HepG2 (cell line): ENCODE data around the gene LLGL2. TPM values are rescaled to one million over a fixed set of nuclear protein-coding genes. Genes with fewer than 3 reads are reported as not detected.

Source experiments
- ATF7 ChIP-seq, 2 experiments: fragments of 450-650 bp in 1 of 2; sonication (generic) in 1 of 2; formaldehyde crosslinking in 1 of 2; IDR thresholded peaks; 2 replicates each; pipeline versions ENCODE4 v1.4.0 to v1.6.1; 2016 to 2020; ENCODE audit warnings: antibody characterized with exemption in 1 of 2, mild to moderate bottlenecking in 1 of 2, missing genetic modification reagents in 1 of 2
- BORCS8-MEF2B ChIP-seq: sonication (generic); formaldehyde crosslinking; IDR thresholded peaks from 2 replicates; pipeline ENCODE4 v1.8.0; 2022; ENCODE audit warnings: mild to moderate bottlenecking, missing genetic modification reagents
- GZF1 ChIP-seq: sonication (generic); formaldehyde crosslinking; IDR thresholded peaks from 2 replicates; pipeline ENCODE4 v1.5.1; 2020; ENCODE audit warnings: mild to moderate bottlenecking, missing genetic modification reagents
- HCFC1 ChIP-seq: fragments of 150-350 bp; IDR thresholded peaks from 2 replicates; pipeline ENCODE4 v1.6.1; 2014; ENCODE audit warnings: low read depth, low read length
- SIX4 ChIP-seq: sonication (generic); formaldehyde crosslinking; IDR thresholded peaks from 2 replicates; pipeline ENCODE4 v1.4.0; 2020; ENCODE audit warnings: missing genetic modification reagents
- ZNF24 ChIP-seq: fragments of 450-650 bp; IDR thresholded peaks from 2 replicates; pipeline ENCODE4 v1.6.1; 2017; ENCODE audit warnings: antibody characterized with exemption, mild to moderate bottlenecking
- ZNF274 ChIP-seq: sonication (generic); formaldehyde crosslinking; IDR thresholded peaks from 2 replicates; pipeline ENCODE4 v1.5.1; 2020; ENCODE audit warnings: mild to moderate bottlenecking, missing genetic modification reagents
- ZNF343 ChIP-seq: sonication (generic); formaldehyde crosslinking; IDR thresholded peaks from 2 replicates; pipeline ENCODE4 v1.4.0; 2020; ENCODE audit warnings: mild to moderate bottlenecking, missing genetic modification reagents
- ZNF367 ChIP-seq: sonication (generic); formaldehyde crosslinking; IDR thresholded peaks from 2 replicates; pipeline ENCODE4 v1.4.0; 2020; ENCODE audit warnings: missing genetic modification reagents, borderline replicate concordance
- ZNF558 ChIP-seq: sonication (generic); formaldehyde crosslinking; IDR thresholded peaks from 2 replicates; pipeline ENCODE4 v1.9.0; 2022; ENCODE audit warnings: mild to moderate bottlenecking, missing genetic modification reagents, borderline replicate concordance
- ZNF562 ChIP-seq: sonication (generic); formaldehyde crosslinking; IDR thresholded peaks from 2 replicates; pipeline ENCODE4 v1.8.0; 2022; ENCODE audit warnings: missing genetic modification reagents, borderline replicate concordance
- ZNF577 ChIP-seq: sonication (generic); formaldehyde crosslinking; IDR thresholded peaks from 2 replicates; pipeline ENCODE4 v1.4.0; 2020; ENCODE audit warnings: mild to moderate bottlenecking, low read depth, missing genetic modification reagents, borderline replicate concordance
- ZNF761 ChIP-seq: sonication (generic); formaldehyde crosslinking; conservative IDR thresholded peaks from 2 replicates; pipeline ENCODE4 v1.4.0; 2020; ENCODE audit warnings: mild to moderate bottlenecking, missing genetic modification reagents
- ZNF83 ChIP-seq: sonication (generic); formaldehyde crosslinking; IDR thresholded peaks from 2 replicates; pipeline ENCODE4 v1.4.0; 2020; ENCODE audit warnings: missing genetic modification reagents, mild to moderate bottlenecking, borderline replicate concordance
- polyA plus RNA-seq, 8 experiments: library from polyadenylated mRNA; depleted of rRNA in 3 of 8; stranded (reverse) in 7 of 8; unstranded in 1 of 8; fragments of >200 nt; fragmentation: Illumina TruSeq in 4 of 8; extraction: Trizol in 4 of 8; gene quantifications; 2 replicates each; pipeline versions ENCODE4 v1.2.1 to v1.2.3, GENCODE V29; 2011 to 2016; ENCODE audit warnings: low read depth in 4 of 8, missing spikeins in 1 of 8, mixed read lengths in 1 of 8; ENCODE audit not compliant: insufficient read depth in 1 of 8
- total RNA-seq, 5 experiments: library from RNA; depleted of rRNA; stranded (reverse); fragments of >200 nt; fragmentation: Illumina TruSeq; extraction: Trizol; gene quantifications; 2 replicates each; pipeline ENCODE4 v1.2.3, GENCODE V29; 2016; ENCODE audit warnings: low read depth in 1 of 5
- TF ChIP-seq, protein P1 (sequence below): sonication (generic); formaldehyde crosslinking; IDR thresholded peaks from 2 replicates; pipeline ENCODE4 v1.4.0; 2020; ENCODE audit warnings: missing genetic modification reagents, borderline replicate concordance
- TF ChIP-seq, protein P2 (sequence below): IDR thresholded peaks from 2 replicates; pipeline ENCODE4 v1.6.1; 2016
- TF ChIP-seq, protein P3 (sequence below): sonication (generic); formaldehyde crosslinking; IDR thresholded peaks from 2 replicates; pipeline ENCODE4 v1.4.0; 2020; ENCODE audit warnings: missing genetic modification reagents
- TF ChIP-seq, protein P4 (sequence below): sonication (generic); formaldehyde crosslinking; IDR thresholded peaks from 2 replicates; pipeline ENCODE4 v1.4.0; 2020; ENCODE audit warnings: missing genetic modification reagents
- TF ChIP-seq, protein P5 (sequence below): sonication (generic); formaldehyde crosslinking; IDR thresholded peaks from 2 replicates; pipeline ENCODE4 v1.4.0; 2020; ENCODE audit warnings: missing genetic modification reagents

Gene LLGL2
- total and polyA plus RNA-seq, 2 of the 13 experiments (the other 11 are each of a cell fraction or from before 2014, with no cell fraction given) = 83.0 to 86.7 TPM

DNA sequence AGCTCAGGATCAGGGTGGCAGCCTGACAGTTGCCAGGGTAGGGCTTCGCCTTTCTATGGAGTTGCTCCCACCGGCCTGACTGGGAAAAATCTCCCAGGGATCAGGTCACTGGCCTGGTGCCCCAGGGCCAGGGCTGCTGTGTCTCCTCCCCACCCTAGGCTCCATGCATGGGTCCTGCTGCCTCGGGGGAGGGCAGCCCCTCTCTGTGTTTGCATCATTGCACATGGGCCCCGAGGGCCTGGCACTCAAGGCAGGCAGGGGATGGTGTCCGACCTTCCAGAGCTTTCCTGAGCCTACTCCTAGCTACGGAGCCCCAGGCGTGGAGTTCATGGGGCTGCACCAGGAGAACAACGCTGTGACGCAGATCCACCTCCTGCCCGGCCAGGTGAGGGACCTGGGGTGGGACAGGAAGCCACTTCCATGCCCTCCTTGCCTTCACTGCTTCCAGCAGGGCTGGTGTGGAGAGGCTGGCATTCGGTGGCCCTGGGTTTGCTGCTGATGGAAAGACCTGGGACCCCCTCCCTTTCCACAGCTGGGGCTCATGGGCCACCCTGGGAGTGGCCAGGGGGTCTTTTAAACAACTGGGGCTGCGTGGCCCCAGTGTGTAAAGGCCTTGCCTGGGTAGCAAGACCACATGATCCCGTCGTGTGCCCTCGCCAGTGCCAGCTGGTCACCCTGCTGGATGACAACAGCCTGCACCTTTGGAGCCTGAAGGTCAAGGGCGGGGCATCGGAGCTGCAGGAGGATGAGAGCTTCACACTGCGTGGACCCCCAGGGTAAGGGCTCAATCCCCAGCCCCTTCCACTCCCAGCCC is 32.6 kb downstream of the LLGL2 start (continued):
- TF ChIP-seq, protein P1, sequence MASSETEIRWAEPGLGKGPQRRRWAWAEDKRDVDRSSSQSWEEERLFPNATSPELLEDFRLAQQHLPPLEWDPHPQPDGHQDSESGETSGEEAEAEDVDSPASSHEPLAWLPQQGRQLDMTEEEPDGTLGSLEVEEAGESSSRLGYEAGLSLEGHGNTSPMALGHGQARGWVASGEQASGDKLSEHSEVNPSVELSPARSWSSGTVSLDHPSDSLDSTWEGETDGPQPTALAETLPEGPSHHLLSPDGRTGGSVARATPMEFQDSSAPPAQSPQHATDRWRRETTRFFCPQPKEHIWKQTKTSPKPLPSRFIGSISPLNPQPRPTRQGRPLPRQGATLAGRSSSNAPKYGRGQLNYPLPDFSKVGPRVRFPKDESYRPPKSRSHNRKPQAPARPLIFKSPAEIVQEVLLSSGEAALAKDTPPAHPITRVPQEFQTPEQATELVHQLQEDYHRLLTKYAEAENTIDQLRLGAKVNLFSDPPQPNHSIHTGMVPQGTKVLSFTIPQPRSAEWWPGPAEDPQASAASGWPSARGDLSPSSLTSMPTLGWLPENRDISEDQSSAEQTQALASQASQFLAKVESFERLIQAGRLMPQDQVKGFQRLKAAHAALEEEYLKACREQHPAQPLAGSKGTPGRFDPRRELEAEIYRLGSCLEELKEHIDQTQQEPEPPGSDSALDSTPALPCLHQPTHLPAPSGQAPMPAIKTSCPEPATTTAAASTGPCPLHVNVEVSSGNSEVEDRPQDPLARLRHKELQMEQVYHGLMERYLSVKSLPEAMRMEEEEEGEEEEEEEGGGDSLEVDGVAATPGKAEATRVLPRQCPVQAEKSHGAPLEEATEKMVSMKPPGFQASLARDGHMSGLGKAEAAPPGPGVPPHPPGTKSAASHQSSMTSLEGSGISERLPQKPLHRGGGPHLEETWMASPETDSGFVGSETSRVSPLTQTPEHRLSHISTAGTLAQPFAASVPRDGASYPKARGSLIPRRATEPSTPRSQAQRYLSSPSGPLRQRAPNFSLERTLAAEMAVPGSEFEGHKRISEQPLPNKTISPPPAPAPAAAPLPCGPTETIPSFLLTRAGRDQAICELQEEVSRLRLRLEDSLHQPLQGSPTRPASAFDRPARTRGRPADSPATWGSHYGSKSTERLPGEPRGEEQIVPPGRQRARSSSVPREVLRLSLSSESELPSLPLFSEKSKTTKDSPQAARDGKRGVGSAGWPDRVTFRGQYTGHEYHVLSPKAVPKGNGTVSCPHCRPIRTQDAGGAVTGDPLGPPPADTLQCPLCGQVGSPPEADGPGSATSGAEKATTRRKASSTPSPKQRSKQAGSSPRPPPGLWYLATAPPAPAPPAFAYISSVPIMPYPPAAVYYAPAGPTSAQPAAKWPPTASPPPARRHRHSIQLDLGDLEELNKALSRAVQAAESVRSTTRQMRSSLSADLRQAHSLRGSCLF = no peak
- no peak for TF ChIP-seq ZNF562 (CRISPR knock-in tag)
- TF ChIP-seq HCFC1 = no peak
- TF ChIP-seq, protein P2, sequence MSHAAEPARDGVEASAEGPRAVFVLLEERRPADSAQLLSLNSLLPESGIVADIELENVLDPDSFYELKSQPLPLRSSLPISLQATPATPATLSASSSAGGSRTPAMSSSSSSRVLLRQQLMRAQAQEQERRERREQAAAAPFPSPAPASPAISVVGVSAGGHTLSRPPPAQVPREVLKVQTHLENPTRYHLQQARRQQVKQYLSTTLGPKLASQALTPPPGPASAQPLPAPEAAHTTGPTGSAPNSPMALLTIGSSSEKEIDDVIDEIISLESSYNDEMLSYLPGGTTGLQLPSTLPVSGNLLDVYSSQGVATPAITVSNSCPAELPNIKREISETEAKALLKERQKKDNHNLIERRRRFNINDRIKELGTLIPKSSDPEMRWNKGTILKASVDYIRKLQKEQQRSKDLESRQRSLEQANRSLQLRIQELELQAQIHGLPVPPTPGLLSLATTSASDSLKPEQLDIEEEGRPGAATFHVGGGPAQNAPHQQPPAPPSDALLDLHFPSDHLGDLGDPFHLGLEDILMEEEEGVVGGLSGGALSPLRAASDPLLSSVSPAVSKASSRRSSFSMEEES (CRISPR knock-in tag) = no peak; the same call in 1 of the 2 replicates
- no peak for TF ChIP-seq ZNF24
- no peak for TF ChIP-seq ZNF343 (CRISPR knock-in tag)
- TF ChIP-seq, protein P3, sequence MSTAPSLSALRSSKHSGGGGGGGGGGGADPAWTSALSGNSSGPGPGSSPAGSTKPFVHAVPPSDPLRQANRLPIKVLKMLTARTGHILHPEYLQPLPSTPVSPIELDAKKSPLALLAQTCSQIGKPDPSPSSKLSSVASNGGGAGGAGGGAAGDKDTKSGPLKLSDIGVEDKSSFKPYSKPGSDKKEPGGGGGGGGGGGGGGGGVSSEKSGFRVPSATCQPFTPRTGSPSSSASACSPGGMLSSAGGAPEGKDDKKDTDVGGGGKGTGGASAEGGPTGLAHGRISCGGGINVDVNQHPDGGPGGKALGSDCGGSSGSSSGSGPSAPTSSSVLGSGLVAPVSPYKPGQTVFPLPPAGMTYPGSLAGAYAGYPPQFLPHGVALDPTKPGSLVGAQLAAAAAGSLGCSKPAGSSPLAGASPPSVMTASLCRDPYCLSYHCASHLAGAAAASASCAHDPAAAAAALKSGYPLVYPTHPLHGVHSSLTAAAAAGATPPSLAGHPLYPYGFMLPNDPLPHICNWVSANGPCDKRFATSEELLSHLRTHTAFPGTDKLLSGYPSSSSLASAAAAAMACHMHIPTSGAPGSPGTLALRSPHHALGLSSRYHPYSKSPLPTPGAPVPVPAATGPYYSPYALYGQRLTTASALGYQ (CRISPR knock-in tag) = no peak
- TF ChIP-seq, protein P4, sequence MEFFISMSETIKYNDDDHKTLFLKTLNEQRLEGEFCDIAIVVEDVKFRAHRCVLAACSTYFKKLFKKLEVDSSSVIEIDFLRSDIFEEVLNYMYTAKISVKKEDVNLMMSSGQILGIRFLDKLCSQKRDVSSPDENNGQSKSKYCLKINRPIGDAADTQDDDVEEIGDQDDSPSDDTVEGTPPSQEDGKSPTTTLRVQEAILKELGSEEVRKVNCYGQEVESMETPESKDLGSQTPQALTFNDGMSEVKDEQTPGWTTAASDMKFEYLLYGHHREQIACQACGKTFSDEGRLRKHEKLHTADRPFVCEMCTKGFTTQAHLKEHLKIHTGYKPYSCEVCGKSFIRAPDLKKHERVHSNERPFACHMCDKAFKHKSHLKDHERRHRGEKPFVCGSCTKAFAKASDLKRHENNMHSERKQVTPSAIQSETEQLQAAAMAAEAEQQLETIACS (CRISPR knock-in tag) = no peak
- no peak for TF ChIP-seq ZNF274
- no peak for TF ChIP-seq ZNF367 (CRISPR knock-in tag)
- no peak for TF ChIP-seq ZNF558 (CRISPR knock-in tag)
- no peak; the same call in 1 of the 2 replicates for TF ChIP-seq SIX4
- no peak for TF ChIP-seq ATF7 (IDR thresholded peaks at IDR 0.05)
- TF ChIP-seq ATF7 (CRISPR knock-in tag; IDR thresholded peaks at IDR 0.05) = 0 out of 2 replicates have a peak, but pooled peaks have one; percentile 21
- peak; percentile 48 for TF ChIP-seq ZNF761
- no peak for TF ChIP-seq GZF1 (CRISPR knock-in tag)
- TF ChIP-seq BORCS8-MEF2B (CRISPR knock-in tag) = peak; percentile 22; the same call in 1 of the 2 replicates
- TF ChIP-seq ZNF83 = no peak; the same call in 1 of the 2 replicates
- TF ChIP-seq ZNF577 (CRISPR knock-in tag) = no peak
- TF ChIP-seq, protein P5, sequence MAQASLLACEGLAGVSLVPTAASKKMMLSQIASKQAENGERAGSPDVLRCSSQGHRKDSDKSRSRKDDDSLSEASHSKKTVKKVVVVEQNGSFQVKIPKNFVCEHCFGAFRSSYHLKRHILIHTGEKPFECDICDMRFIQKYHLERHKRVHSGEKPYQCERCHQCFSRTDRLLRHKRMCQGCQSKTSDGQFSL (CRISPR knock-in tag) = no peak
